Amniotic epithelial cell (primary cell): ENCODE data around the gene AKAP6.

Experiments used
- DNase-seq: peaks from one replicate; pipeline ENCODE4 v3.0.0-alpha.2; 2010; ENCODE audit warnings: low read depth

AKAP6 gene

GRCh38 chr14:32407130-32407529 lies 78.0 kb downstream of the AKAP6 start:
- DNase-seq = no peak

DNA sequence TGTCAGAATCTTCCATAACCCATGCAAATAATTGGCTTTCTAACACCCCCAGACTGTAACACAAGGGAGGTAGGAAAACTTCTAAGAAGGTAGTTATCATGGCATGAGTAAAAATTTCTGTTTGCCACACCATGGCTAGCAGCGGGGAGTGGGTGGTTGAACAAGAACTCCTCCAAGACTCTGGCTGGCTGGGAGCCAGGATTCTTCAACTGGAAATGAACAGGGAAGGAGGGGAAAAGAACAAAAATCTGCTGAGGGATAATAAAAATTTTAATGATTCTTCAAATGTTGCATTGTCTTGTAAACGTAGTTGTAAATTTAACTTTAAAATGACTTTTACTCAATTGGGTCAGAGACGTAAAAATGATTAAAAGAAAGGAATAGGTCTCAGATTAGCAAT lies 78.9 kb downstream of the AKAP6 start:
- peak; percentile 20 for DNase-seq

- no peak for DNase-seq
These were observed 83.0 kb downstream of the AKAP6 start for GRCh38 chr14:32412103-32412502.

DNA sequence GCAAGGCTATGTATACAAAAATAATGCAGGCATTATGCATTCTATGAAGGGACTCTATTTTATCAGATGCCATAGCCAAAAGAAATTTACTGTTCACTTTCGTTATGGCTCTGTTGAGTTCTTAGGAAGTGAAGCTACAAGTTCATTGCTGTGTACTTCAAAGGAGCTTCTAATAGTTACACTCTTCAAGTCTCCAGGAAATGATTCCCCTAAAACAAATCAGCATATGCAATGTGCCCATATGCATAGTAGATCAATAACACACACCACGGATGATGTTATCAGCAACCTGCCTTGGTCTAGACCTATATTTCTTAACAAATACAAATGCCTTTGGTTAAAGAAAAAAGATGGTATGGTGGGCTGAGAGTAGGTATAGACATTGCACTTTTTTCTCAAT lies 83.4 kb downstream of the AKAP6 start:
- no peak for DNase-seq

DNA sequence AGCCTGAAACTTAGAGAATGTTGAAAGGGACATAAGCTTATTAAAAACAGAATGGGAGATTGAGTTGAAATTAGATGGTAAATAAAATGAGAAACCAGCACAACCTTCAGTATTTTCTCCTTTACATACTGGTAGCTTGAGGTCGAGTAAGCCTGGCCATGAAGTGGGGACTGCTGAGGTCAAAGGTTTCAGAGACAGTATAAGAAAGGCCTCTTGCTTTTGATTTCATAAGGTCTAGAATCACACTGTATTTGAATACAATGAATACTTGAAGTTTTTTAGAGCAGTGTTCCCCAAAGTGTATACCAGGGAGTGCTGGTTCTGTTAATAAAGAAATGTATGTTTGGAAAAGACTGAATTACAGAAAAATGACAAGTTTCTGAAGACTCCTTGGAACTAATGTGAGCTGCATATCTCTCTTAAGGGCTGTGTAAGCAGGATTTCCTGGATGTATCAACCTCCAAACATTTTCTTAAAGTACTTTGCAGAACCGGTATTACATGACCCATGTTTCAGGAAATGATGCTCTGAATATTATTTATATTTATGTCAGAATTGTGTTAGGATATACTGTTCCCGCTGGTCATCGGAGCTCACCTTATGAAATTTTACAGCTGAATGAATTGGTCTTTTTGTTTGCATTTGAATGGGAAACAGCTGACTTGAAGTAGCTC lies 85.0 kb downstream of the AKAP6 start:
- no peak for DNase-seq

DNA sequence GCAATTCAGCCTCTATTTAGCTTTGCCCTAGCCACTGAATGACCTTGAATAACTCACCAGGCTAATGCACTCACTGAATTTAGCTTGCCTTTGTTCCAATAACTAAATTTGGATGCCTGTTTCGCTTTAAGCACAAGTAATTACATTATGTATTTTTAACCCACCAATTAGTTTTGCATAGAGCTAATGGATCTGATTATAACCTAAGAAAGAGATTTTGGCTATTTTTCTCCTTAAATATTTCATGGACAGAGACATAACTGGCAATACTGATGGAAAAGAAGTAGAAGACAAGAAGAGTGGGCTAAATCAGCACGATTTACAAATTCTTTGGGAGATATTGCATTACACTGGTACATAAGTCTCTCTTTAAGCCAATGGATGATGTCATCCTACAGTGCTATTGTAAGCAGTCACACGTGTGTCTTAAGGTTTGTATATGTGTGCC lies 85.7 kb downstream of the AKAP6 start:
- peak; percentile 65 for DNase-seq

DNA sequence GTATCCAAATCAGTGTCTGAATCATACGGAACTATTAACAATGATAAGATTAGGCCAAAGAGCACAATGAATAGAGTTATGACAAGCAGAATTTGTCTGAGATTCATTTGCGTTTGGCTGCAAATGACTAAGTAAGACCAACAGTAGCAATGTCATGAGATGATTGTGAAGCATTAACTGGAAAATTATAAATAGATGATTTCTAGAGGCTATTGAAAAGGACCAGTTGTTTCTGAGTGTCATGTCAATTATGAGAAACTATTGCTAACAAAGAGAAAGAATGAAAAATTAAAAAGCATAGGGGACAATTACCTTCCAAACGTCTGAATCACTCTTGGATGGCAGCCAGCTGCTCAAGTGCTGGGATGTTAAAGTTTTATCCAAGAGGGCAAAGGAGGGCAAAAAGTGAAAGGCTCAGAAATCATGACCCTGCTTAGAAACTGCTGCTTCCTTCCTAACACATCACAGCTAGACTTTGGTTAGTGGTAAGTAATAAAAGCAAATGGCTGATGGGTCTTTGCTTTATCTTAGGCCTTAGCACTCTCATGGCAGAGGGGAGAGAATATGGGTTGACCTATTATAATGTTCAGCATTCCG lies 89.0 kb downstream of the AKAP6 start:
- peak; percentile 80 for DNase-seq

DNA sequence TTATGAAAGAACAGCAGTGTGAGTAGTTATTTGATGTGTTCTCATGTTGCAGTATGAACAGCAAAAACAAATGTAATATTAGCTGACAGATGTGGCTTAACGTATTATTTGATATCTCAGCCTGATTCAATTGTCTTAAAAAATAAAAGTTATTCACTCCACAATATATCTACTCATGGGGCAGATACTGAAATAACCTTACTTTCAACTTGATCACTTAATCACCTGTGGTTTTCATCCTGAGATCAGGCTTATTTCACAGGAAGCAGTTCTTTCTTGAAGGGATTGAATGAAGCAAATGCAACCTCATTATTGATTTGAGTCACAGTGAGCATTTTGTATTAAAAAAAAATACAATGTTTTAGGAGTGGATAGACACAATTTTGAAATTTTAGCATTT lies 90.3 kb downstream of the AKAP6 start:
- no peak for DNase-seq

GRCh38 chr14:32421781-32422180 lies 92.7 kb downstream of the AKAP6 start:
- no peak for DNase-seq

DNA sequence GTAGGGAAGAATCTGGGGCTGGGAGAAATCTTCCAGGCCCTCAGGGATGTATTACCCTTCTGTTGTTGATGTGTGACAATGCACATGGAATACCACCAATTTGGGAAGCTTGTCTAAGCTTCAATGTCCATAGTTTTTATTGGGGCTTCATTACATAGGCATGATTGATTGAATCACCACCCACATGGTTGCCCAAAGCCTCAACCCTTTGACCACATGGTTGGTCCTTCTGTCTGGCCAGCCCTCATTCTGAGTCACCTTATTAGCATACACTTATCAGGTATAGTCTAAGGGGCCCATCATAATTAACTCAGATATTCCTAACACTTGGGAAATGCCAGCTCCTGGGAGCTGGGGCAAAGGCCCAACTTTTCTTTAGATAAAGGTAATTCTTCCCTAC lies 93.3 kb downstream of the AKAP6 start:
- DNase-seq = no peak

GRCh38 chr14:32426028-32426427 lies 96.9 kb downstream of the AKAP6 start:
- no peak for DNase-seq

- no peak for DNase-seq
These were observed 97.7 kb downstream of the AKAP6 start for GRCh38 chr14:32426586-32427388.

DNA sequence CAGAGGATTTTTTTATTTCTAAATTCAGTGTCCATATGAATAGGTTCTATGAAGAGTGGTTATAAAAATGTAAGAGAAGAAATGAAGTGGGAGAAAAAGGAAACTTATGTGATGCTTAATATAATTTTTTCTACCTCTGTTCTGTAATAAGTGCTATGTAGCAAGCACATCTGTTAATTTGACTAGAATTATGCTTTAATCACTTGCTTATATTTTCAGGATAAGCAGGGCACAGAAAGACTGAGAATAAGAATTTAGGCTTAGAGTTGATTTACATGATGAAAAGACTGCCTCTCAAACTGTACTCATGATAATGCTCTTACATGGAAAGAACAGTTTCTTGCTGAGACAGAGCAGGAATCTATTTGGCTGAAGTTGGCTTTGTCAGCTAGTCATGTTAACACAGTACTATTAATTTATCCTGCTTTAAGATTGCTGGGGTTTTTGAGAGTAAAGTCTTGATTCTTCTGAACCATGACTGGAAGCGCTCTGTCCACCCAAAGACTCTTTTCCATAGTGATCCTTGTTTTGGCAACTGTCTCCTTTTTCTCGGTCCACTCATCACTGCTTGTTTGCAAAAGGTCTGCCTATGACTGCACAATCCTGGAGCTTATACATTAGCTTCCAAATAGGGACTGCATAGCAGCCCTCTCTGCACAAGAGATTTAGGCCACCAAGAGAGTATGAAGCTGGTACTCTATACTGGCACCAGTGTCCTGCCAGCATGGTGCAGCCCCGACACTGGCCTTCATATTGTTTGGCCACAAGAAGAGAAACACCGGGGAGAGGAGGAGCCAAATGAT lies 98.8 kb downstream of the AKAP6 start:
- DNase-seq = no peak

DNA sequence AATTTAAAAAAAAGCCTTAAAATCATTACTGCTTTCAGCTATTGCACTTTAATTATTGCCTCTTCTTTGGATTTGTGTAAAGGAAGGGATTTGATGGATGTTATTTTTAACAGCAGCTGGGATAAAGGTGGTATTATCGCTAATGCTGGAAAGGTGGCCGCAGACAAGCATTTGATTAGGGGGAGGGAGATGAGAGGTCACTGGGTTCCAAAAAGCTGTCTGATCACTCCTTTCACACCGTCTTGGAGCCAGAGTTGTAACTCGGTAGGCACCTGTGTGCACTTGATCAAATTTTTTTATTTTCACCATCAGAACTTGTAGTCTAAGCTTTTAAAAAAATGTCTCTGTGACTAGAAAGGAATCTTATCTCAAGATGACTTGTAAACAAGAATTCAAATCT lies 99.8 kb downstream of the AKAP6 start:
- DNase-seq = no peak

GRCh38 chr14:32430326-32430725 lies 101.2 kb downstream of the AKAP6 start:
- peak; percentile 89 for DNase-seq

- DNase-seq = no peak
These were observed 103.9 kb downstream of the AKAP6 start for GRCh38 chr14:32432813-32433538.

DNA sequence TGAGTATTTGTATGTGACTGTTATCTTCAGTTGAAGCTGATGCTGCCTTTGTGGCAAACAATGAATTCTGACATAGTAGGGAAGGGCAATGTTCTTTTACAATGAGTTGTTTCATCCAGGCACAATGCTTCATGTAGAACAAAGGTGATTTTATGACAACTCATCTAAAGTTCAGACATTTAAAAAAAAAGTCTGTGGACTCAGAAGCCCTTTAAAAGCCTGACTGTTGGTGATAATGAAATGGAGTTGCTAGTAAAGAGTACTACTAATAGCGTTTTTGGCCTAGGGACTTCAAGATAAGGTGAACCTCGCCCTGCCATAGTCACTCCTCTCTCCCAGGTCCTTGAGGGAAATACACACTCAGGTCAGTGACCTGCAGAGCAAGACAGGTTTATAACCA lies 105.1 kb downstream of the AKAP6 start:
- no peak for DNase-seq

GRCh38 chr14:32434880-32435279 lies 105.8 kb downstream of the AKAP6 start:
- DNase-seq = no peak

DNA sequence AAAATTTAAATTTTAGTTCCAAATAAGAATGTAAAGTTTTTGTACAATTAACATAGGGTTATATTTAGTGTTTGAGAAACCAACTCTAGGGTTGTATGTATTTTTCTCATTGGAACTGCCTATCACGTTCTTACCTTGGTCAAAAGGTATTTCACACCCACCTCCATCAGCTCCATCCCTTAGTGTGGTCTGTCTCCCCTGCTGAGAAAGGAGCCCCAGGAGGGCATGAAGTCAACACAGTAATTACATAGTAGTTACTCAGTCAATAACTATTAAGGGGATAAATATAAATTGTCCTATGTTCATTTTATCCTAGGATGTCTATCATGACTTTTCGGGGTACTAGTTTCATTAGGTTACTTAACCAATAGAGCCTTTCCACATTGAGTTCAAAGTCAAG lies 106.3 kb downstream of the AKAP6 start:
- DNase-seq = no peak

- DNase-seq = no peak
These were observed 107.9 kb downstream of the AKAP6 start for GRCh38 chr14:32436993-32437392.

DNA sequence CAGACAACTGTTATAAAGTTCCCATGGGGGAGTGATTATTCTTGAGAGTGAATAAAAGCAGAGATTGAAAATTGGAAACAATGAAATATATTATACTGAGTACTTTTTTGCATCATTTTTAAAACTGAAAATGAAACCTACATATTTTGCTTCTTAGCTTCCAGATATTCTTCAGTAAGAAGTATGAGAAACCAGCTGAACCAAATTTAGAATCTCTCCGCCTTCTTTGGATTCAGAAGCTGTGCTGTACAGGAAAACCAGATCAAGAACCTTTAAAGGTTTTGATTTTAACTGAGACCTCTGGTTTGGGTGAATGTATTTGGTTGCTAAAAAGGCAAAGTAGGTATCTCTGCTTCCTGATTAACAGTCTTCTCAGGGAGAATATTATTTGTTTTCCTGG lies 109.4 kb downstream of the AKAP6 start:
- DNase-seq = no peak
